Common myeloid progenitor, CD34-positive (primary cell): ENCODE results near the gene PLEKHM3.
"Not testable (repeated sequence)": the region's sequence is repeated elsewhere in the genome, so short reads cannot be mapped to it uniquely, and the experiment has no call there.

Experiments
- CTCF ChIA-PET: fragments of 350-600 bp; sonication (Branson Sonifier 250); formaldehyde crosslinking; loops from one replicate; lab custom pipeline; 2021; ENCODE audit warnings: antibody characterized with exemption; lab: Charles Lee
- POLR2A ChIA-PET: fragments of 350-600 bp; sonication (Branson Sonifier 250); formaldehyde crosslinking; loops from one replicate; lab custom pipeline; 2021; ENCODE audit warnings: antibody characterized with exemption; lab: Charles Lee
- DNase-seq, 3 donors: peaks; one replicate each; pipeline versions ENCODE4 v3.0.0 to v3.0.0-alpha.2; 2013
- H3K27ac ChIP-seq, 2 experiments: 1 replicate in 1 of 2; 2 replicates in 1 of 2; pipeline ENCODE4 v1.7.0; 2013; ENCODE audit warnings: inconsistent platforms in 2 of 2, low read length in 2 of 2, mild to moderate bottlenecking in 2 of 2, low read depth in 1 of 2, moderate library complexity in 1 of 2; ENCODE audit not compliant: severe bottlenecking in 2 of 2, insufficient read depth in 1 of 2, poor library complexity in 1 of 2
- H3K27me3 ChIP-seq, 5 experiments: replicated peaks in 2 of 5; 1 replicate in 3 of 5; 2 replicates in 2 of 5; pipeline versions ENCODE4 v1.6.1 to v1.7.0; 2013; ENCODE audit warnings: low read length in 4 of 5, mild to moderate bottlenecking in 2 of 5, moderate library complexity in 2 of 5, inconsistent platforms in 1 of 5; ENCODE audit not compliant: insufficient read depth in 5 of 5, control insufficient read depth in 4 of 5
- H3K36me3 ChIP-seq, 4 experiments: 1 replicate in 2 of 4; 2 replicates in 2 of 4; pipeline versions ENCODE4 v1.6.1 to v1.7.0; 2013; ENCODE audit warnings: low read length in 3 of 4, control low read depth in 1 of 4, mild to moderate bottlenecking in 1 of 4; ENCODE audit not compliant: control insufficient read depth in 4 of 4, insufficient read depth in 4 of 4
- H3K4me1 ChIP-seq, 4 experiments: 1 replicate in 3 of 4; 2 replicates in 1 of 4; pipeline versions ENCODE4 v1.6.1 to v1.7.1; 2013; ENCODE audit warnings: low read length in 3 of 4, mild to moderate bottlenecking in 3 of 4, control low read depth in 1 of 4, inconsistent platforms in 1 of 4, moderate library complexity in 1 of 4; ENCODE audit not compliant: control insufficient read depth in 4 of 4, insufficient read depth in 4 of 4; ENCODE audit errors: control extremely low read depth in 1 of 4
- H3K4me3 ChIP-seq, 7 experiments: 1 replicate in 4 of 7; 2 replicates in 3 of 7; pipeline versions ENCODE4 v1.5.1 to v1.7.0; 2013; ENCODE audit warnings: mild to moderate bottlenecking in 7 of 7, low read length in 6 of 7, moderate library complexity in 6 of 7, inconsistent platforms in 2 of 7, low read depth in 2 of 7, control low read depth in 1 of 7; ENCODE audit not compliant: insufficient read depth in 4 of 7, control insufficient read depth in 1 of 7; ENCODE audit errors: extremely low read depth in 1 of 7
- H3K9me3 ChIP-seq, 5 experiments: 1 replicate in 4 of 5; 2 replicates in 1 of 5; pipeline versions ENCODE4 v1.6.1 to v1.7.1; 2013; ENCODE audit warnings: low read length in 4 of 5, mild to moderate bottlenecking in 2 of 5, inconsistent platforms in 1 of 5, low read depth in 1 of 5, moderate library complexity in 1 of 5; ENCODE audit not compliant: control insufficient read depth in 4 of 5, insufficient read depth in 2 of 5; ENCODE audit errors: control extremely low read depth in 1 of 5
- WGBS: methylation state at CpG from one replicate; pipeline ENCODE4 v1.1.5; 2013; ENCODE audit not compliant: insufficient coverage; 5-methylcytosine and 5-hydroxymethylcytosine counted together

PLEKHM3 gene

GRCh38 chr2:207952564-207953345 lies 72.6 kb downstream of the PLEKHM3 start:
- ChIA-PET CTCF (no interaction called here), POLR2A (interaction anchor here (0.6 to 0.7 kb wide), 2 partner anchors 175 to 1254 kb away, joined by 3 read pairs; no protein-coding TSS in a partner anchor)
- H3K9me3 ChIP-seq = no peaks in the 10 kb centered on the region
- H3K27ac ChIP-seq = no peak overlapping the region
- WGBS = 100% methylated on average over 6 of the region's 6 CpGs
- DNase-seq = no peak
- no peak overlapping the region for H3K4me3 ChIP-seq
- no peaks in the 10 kb centered on the region for H3K27me3 ChIP-seq
- no peaks in the 10 kb centered on the region for H3K36me3 ChIP-seq
- H3K4me1 ChIP-seq = peaks cover 0 to 9% (median 2%) of the 10 kb centered on the region in 4 experiments

DNA sequence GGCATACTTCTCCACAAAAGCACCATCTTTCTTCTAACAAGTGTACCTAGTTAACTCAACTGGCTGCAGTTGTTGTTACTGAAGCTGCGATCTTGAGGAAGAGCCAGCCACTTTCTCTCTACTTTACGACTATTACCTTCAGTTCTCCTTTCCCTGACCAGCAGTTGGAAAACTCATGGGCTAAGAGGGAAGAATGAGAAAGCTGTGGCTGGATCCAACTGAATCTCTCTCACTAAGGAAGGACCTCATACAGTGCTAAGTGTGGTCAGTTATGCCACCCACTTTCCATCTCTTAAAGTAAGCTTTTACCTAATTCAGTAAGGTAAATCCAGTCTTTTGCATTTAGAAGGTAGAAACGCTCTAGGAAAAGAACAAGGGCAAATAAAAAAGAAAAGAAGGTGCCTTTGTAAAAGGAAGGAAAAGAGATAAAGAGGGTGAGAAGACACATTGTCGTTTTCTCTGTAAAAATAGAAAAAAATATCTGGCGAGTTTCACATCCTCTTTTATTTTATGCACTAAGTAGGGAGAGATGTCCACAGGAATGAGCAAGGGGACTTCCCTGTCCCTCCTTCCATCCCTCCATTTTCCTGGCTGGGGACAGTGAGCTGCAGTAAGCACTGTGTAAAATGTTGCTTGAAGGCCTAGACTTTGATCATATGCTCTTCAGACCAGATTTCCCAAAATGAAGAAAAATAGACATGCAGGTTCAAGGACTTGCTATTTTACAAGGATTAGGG lies 73.4 kb downstream of the PLEKHM3 start:
- 62% methylated on average over 3 of the region's 5 CpGs for WGBS
- no peak overlapping the region for H3K27ac ChIP-seq
- H3K36me3 ChIP-seq = no peaks in the 10 kb centered on the region
- H3K27me3 ChIP-seq = no peaks in the 10 kb centered on the region
- peaks cover 0 to 9% (median 2%) of the 10 kb centered on the region in 4 experiments for H3K4me1 ChIP-seq
- no peak for DNase-seq
- H3K4me3 ChIP-seq = no peak overlapping the region
- no peaks in the 10 kb centered on the region for H3K9me3 ChIP-seq
- CTCF ChIA-PET = no interaction called here
- POLR2A ChIA-PET = no interaction called here

DNA sequence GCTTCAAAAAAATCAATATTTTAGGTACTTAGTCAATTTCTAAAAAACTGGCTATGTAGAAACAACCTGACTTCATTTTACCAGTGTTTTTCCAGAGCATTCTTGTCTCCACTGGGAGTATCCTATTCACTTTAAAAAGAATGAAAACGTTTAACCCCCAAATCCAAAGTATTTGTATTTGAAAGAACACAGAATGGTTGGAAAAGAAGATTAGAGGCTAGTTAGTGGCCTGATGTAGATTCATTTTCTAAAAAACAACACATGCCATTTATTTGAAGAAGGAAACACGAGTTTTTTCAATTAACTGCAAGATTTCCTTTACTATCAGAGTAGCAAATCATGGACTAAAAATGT lies 74.6 kb downstream of the PLEKHM3 start:
- ChIA-PET CTCF (no interaction called here), POLR2A (no interaction called here)
- DNase-seq = no peak

DNA sequence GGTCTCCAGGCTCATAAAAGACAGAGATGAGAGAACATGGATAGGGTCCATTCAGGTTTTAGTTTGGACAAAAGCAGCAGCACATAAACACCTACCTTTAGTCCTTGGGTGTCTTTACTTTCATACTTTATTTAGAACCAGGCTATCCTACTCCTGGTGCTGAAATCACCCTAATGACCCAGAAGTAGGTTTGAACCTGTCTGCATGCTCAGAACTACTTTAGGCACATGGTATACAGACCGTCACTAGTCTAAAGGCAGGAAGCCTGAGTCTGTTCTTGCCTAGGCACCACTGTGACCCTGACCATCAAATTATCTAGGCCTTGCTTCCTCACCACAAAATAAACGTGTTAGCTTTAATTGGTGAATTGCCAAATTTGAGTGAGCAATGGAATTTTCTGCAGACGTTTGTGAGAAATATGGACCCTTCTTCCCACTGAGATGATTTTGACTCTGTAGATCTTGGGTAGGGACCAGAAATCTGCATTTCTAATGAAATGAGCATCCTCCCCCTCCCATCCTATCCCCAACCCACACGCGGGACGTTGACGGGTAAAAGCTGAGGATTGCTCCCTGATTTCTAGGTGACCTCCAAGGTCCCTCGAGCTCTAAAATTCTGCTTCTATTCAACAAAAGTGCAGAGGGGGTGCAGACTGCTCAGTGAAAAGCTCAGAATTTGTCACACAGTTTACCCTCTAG lies 75.1 kb downstream of the PLEKHM3 start:
- no peak overlapping the region for H3K27ac ChIP-seq
- ChIA-PET CTCF (no interaction called here), POLR2A (no interaction called here)
- no peak overlapping the region for H3K4me3 ChIP-seq
- DNase-seq = peak in 1 of 3 donors; percentile 14
- H3K4me1 ChIP-seq = peaks cover 0 to 9% (median 2%) of the 10 kb centered on the region in 4 experiments
- H3K27me3 ChIP-seq = no peaks in the 10 kb centered on the region
- no peaks in the 10 kb centered on the region for H3K9me3 ChIP-seq
- H3K36me3 ChIP-seq = peaks cover 0 to 3% (median 1%) of the 10 kb centered on the region in 4 experiments
- WGBS = 98% methylated on average over 6 of the region's 8 CpGs

More for the DNA sequence above, 74.6 kb downstream of the PLEKHM3 start:
- Histone ChIP-seq H3K4me3 (no peak overlapping the region), H3K4me1 (peaks cover 0 to 9% (median 2%) of the 10 kb centered on the region in 4 experiments), H3K36me3 (peaks cover 0 to 3% (median 0%) of the 10 kb centered on the region in 4 experiments), H3K27me3 (no peaks in the 10 kb centered on the region), H3K9me3 (no peaks in the 10 kb centered on the region), H3K27ac (no peak overlapping the region)
- no CpG with 5 or more reads among the region's 2 CpGs for WGBS

GRCh38 chr2:207949245-207949644 lies 76.1 kb downstream of the PLEKHM3 start:
- H3K9me3 ChIP-seq, H3K4me1 ChIP-seq, H3K4me3 ChIP-seq, POLR2A ChIA-PET, H3K27me3 ChIP-seq, DNase-seq, H3K27ac ChIP-seq: not testable (repeated sequence)
- CTCF ChIA-PET = interaction anchor here (1.1 kb wide), 1 partner anchor 18 kb away, joined by 3 read pairs; no protein-coding TSS in a partner anchor
- no CpG with 5 or more reads among the region's 1 CpG for WGBS
- H3K36me3 ChIP-seq = peaks cover 0 to 11% (median 5%) of the 10 kb centered on the region in 4 experiments

DNA sequence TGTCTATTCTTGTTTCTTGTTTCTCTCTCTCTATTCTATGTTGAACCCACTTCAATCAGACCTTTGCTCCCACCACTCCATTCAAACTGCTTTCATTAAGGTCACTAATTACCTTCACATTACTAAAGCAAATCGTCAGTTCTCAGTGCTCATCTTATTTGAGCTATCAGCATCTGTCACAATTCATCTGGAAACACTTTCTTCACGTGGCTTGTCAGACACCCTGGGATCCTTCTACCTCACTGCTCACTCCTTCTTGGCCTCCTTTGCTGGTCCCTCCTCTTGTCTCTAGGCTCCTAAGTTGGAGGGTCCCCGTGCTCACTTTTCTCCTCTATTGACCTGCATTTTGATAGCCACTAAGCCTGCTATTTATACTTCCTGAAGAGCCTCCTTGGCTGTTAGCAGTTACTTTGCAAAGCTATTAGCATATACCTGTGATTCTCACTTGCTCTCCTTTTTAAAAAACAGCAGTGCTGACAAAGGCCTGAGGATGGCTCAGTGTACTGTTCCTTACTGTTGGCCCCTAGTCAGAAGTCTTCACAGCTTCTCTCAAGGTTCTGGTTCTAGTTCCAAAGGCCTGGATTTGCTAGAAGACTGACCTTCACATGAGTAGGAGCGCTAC lies 80.2 kb downstream of the PLEKHM3 start:
- 93% methylated on average over 4 of the region's 4 CpGs for WGBS
- ChIA-PET CTCF (interaction anchor here (1.7 kb wide), 1 partner anchor 11 kb away, joined by 4 read pairs; no protein-coding TSS in a partner anchor), POLR2A (no interaction called here)
- peaks cover 0 to 22% (median 7%) of the 10 kb centered on the region in 4 experiments for H3K36me3 ChIP-seq
- H3K4me1 ChIP-seq = no peaks in the 10 kb centered on the region
- no peak overlapping the region for H3K4me3 ChIP-seq
- no peak for DNase-seq
- H3K9me3 ChIP-seq = no peaks in the 10 kb centered on the region
- H3K27ac ChIP-seq = no peak overlapping the region
- no peaks in the 10 kb centered on the region for H3K27me3 ChIP-seq
